Ishikawa (cell line): ENCODE data around the gene LZTS3.

ENCODE experiments used
- CEBPB ChIP-seq: IDR thresholded peaks from 2 replicates; pipeline ENCODE4 v1.6.1; 2012
- CREB1 ChIP-seq: IDR thresholded peaks from 2 replicates; pipeline ENCODE4 v1.6.1; 2012; ENCODE audit warnings: low read depth
- EGR1 ChIP-seq: IDR thresholded peaks from 2 replicates; pipeline ENCODE4 v1.6.1; 2012
- EP300 ChIP-seq: IDR thresholded peaks from 2 replicates; pipeline ENCODE4 v1.6.1; 2012; ENCODE audit warnings: borderline replicate concordance
- FOXM1 ChIP-seq: IDR thresholded peaks from 2 replicates; pipeline ENCODE4 v1.6.1; 2012; ENCODE audit warnings: low read depth, borderline replicate concordance
- NFIC ChIP-seq: IDR thresholded peaks from 2 replicates; pipeline ENCODE4 v1.6.1; 2012
- RAD21 ChIP-seq: IDR thresholded peaks from 2 replicates; pipeline ENCODE4 v1.6.1; 2012; ENCODE audit warnings: low read depth
- TAF1 ChIP-seq: IDR thresholded peaks from 2 replicates; pipeline ENCODE4 v1.6.1; 2012; ENCODE audit warnings: low read depth, mild to moderate bottlenecking
- TCF12 ChIP-seq: IDR thresholded peaks from 2 replicates; pipeline ENCODE4 v1.6.1; 2012; ENCODE audit warnings: low read depth
- TEAD4 ChIP-seq: IDR thresholded peaks from 2 replicates; pipeline ENCODE4 v1.6.1; 2012
- YY1 ChIP-seq: IDR thresholded peaks from 2 replicates; pipeline ENCODE4 v1.6.1; 2012; ENCODE audit warnings: low read depth
- ZBTB7A ChIP-seq: IDR thresholded peaks from 2 replicates; pipeline ENCODE4 v1.6.1; 2012; ENCODE audit warnings: low read depth
- TF ChIP-seq, protein P1 (sequence below): IDR thresholded peaks from 2 replicates; pipeline ENCODE4 v1.6.1; 2012
- TF ChIP-seq, protein P2 (sequence below): IDR thresholded peaks from 2 replicates; pipeline ENCODE4 v1.6.1; 2012
- TF ChIP-seq, protein P3 (sequence below): IDR thresholded peaks from 2 replicates; pipeline ENCODE4 v1.6.1; 2012; ENCODE audit warnings: low read depth, mild to moderate bottlenecking

LZTS3 gene

DNA sequence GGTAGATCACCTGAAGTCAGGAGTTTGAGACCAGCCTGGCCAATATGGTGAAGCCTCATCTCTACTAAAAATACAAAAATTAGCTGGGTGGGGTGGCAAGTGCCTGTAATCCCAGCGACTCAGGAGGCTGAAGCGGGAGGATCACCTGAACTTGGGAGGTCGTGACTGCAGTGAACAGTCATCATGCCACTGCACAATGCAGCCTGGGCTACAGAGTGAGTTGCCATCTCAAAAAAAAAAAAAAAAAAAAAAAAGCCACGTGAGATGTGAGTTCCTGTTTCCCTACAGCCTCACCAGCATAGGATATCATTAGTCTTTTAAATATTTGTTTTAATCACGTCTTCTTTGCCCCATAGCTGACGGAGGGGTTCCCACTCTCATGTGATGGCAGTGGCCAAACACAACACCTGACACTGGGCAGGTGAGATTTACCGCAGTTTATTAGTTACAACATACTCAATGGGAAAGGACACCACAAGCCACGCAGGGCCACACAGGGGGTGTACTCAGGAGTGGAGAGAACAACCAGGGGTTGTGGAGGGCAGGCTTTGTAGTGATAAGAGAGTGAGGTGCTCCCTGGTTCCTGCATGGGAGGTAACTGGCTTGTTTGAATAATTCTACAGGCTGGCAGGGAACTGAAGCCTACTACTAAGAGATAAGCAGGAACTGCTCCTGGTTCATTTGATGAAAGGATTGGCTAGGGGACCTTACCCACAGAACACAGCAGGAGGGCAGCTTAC, 4.6 kb upstream of the LZTS3 start:
- TF ChIP-seq CREB1 (no peak), FOXM1 (no peak), EP300 (no peak), TAF1 (no peak), TCF12 (no peak), CEBPB (no peak), TEAD4 (no peak), NFIC (no peak), RAD21 (no peak), YY1 (no peak), ZBTB7A (no peak), EGR1 (no peak)
- TF ChIP-seq, protein P1, sequence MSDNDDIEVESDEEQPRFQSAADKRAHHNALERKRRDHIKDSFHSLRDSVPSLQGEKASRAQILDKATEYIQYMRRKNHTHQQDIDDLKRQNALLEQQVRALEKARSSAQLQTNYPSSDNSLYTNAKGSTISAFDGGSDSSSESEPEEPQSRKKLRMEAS: no peak
- TF ChIP-seq, protein P2, sequence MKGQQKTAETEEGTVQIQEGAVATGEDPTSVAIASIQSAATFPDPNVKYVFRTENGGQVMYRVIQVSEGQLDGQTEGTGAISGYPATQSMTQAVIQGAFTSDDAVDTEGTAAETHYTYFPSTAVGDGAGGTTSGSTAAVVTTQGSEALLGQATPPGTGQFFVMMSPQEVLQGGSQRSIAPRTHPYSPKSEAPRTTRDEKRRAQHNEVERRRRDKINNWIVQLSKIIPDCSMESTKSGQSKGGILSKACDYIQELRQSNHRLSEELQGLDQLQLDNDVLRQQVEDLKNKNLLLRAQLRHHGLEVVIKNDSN: no peak
- TF ChIP-seq, protein P3, sequence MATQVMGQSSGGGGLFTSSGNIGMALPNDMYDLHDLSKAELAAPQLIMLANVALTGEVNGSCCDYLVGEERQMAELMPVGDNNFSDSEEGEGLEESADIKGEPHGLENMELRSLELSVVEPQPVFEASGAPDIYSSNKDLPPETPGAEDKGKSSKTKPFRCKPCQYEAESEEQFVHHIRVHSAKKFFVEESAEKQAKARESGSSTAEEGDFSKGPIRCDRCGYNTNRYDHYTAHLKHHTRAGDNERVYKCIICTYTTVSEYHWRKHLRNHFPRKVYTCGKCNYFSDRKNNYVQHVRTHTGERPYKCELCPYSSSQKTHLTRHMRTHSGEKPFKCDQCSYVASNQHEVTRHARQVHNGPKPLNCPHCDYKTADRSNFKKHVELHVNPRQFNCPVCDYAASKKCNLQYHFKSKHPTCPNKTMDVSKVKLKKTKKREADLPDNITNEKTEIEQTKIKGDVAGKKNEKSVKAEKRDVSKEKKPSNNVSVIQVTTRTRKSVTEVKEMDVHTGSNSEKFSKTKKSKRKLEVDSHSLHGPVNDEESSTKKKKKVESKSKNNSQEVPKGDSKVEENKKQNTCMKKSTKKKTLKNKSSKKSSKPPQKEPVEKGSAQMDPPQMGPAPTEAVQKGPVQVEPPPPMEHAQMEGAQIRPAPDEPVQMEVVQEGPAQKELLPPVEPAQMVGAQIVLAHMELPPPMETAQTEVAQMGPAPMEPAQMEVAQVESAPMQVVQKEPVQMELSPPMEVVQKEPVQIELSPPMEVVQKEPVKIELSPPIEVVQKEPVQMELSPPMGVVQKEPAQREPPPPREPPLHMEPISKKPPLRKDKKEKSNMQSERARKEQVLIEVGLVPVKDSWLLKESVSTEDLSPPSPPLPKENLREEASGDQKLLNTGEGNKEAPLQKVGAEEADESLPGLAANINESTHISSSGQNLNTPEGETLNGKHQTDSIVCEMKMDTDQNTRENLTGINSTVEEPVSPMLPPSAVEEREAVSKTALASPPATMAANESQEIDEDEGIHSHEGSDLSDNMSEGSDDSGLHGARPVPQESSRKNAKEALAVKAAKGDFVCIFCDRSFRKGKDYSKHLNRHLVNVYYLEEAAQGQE: no peak

DNA sequence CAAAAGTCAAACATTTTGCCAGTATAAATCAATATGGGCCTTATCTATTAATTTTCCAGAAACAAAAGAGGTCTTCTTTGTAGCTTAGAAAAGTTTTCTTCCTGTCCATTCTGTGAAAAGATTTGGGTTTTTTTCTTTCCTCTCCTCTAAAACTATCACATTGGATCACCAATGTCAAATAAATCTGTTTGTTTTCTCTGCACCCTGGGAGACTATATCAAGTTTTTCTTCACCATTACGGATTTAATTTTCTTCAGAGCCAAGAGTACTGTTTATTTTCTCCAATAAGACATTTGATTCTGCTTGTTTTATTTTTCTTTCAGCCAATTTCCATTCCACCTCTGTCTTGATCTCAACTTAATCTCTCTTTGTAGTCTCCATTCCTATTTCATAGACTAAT, 1.9 kb upstream of the LZTS3 start:
- TF ChIP-seq, protein P3: no peak
- TF ChIP-seq RAD21: no peak
- no peak for TF ChIP-seq TEAD4
- no peak for TF ChIP-seq EP300
- TF ChIP-seq, protein P2: no peak
- no peak for TF ChIP-seq TAF1
- no peak for TF ChIP-seq NFIC
- no peak for TF ChIP-seq ZBTB7A
- TF ChIP-seq FOXM1: no peak

DNA sequence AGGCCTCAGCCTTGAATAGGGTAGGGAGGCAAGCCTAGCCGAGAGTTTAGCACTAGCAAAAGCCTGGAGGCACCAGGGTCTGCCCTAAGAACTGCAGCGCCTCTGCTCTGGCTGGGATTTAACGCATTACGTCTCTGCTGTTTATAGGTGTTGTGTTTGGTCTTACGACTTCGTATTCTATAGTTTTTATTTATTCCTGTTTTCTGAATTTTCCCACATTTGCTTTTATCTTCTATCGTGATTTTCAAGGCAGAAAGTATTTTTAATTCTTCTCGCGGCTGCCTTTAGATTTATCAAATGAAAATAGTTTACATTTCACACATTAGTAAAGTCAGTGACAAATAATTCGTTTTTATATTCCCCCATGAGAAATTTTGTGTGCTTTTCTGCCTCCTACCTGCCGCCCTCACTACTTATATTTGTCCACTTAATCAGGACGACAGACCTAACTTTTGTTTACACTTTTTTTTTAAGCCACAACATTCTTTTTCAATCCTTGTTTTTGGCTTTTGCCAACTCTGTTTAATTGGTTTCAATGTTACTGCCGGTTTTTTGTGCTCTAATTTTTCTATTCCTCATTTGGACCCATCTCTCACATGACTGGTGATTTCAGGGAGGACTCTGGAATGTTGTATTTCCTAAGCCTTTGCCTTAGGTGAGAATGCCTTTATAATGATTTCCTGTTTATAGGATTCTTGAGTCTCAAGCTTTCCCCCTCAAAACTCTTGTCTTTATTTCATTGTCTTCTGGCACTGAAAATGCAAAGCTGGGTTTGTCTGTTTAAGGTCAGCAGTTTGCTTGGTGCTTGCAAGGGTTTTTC, 1.3 kb upstream of the LZTS3 start:
- TF ChIP-seq EGR1 (no peak), ZBTB7A (no peak), RAD21 (no peak), TEAD4 (no peak), NFIC (no peak), TAF1 (no peak), YY1 (no peak), EP300 (no peak)
- TF ChIP-seq, protein P2: no peak
- TF ChIP-seq, protein P1: no peak

DNA sequence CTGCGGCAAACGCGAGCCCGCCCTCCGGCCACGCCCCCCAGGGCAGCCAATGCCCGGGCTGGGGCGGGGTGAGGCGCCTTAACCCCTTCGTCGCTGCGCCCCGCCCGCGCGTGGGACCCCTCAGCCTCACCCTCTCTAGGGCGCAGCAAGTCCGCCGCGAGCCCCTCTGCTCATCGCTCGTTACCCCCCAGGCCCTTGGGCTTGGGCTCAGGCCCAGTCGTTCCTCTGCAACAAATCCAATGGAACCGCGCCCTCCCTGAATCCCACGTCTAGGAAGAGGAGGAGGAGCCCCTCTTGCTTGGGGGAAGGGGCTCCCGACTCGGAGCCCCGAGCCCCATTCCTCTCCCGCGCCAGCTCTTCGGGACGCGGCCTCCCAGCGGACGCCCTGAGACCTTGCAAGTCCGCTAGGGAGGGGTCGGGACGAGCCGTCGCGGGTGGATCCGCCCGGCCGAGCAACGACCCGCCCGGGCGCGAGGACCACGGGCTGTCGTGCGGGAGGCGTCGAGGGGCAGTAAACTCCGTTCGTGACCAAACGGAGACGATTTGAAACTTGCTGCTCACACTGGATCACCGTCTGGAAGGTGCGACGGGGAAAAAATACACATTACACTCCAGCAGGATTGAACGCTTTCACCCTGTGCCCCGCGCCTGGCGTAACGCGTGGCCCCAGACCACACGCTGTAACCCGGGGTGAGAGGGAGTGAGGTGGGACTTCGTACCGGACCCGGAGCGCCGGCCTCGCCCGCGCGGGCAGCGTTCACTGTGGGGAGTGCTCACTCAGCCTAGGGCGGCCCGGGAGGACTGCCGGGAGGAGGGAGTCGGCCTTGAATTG, 477 bp upstream of the LZTS3 start:
- TF ChIP-seq, protein P1: peak; percentile 80
- TF ChIP-seq TCF12 (no peak), EGR1 (0 out of 2 replicates have a peak, but pooled peaks have one; percentile 42), NFIC (no peak), YY1 (no peak), TAF1 (peak; percentile 43; the same call in 1 of the 2 replicates), CREB1 (0 out of 2 replicates have a peak, but pooled peaks have one; percentile 3), ZBTB7A (peak; percentile 100)
- TF ChIP-seq, protein P3: no peak
- TF ChIP-seq, protein P2: peak; percentile 6; the same call in 1 of the 2 replicates
